ENCODE measurements around the gene MRPL45.

The MRPL45 gene

GRCh38 chr17:38355251-38355650 is 58.3 kb downstream of the MRPL45 start:
- no peak for DNase-seq (ENCODE audit: extremely low spot score)
- ChIA-PET POLR2A (no interaction called here), CTCF (interaction anchor here (1.7 to 14.6 kb wide), 6 partner anchors 10 to 203 kb away, joined by 5 to 282 read pairs (median 20); no protein-coding TSS in a partner anchor)
- TF ChIP-seq CTCF (IDR thresholded peaks at IDR 0.05; ENCODE audit: control extremely low read depth, extremely low read depth, low read depth, missing control alignments): no peak

- ChIA-PET CTCF (interaction anchor here (1.8 to 14.6 kb wide), 3 partner anchors 8 to 57 kb away, joined by 4 to 282 read pairs (median 22); no protein-coding TSS in a partner anchor), POLR2A (no interaction called here)
- TF ChIP-seq CTCF (IDR thresholded peaks at IDR 0.05; ENCODE audit: control extremely low read depth, extremely low read depth, low read depth, missing control alignments): no peak
- no peak for DNase-seq (ENCODE audit: extremely low spot score)
These were observed 60.6 kb downstream of the MRPL45 start for GRCh38 chr17:38357486-38358123.

GRCh38 chr17:38358586-38359513 is 61.9 kb downstream of the MRPL45 start:
- POLR2A ChIA-PET: no interaction called here
- DNase-seq (ENCODE audit: extremely low spot score): no peak
- CTCF ChIA-PET: interaction anchor here (0.6 to 2.9 kb wide), 6 partner anchors 9 to 309 kb away, joined by 3 to 22 read pairs (median 4); no protein-coding TSS in a partner anchor
- no peak for TF ChIP-seq CTCF (IDR thresholded peaks at IDR 0.05; ENCODE audit: control extremely low read depth, extremely low read depth, low read depth, missing control alignments)

- ChIA-PET CTCF (interaction anchor here (1.3 to 2.9 kb wide), 4 partner anchors 13 to 54 kb away, joined by 3 to 11 read pairs (median 6); no protein-coding TSS in a partner anchor), POLR2A (no interaction called here)
- no peak for DNase-seq (ENCODE audit: extremely low spot score)
- no peak for TF ChIP-seq CTCF (IDR thresholded peaks at IDR 0.05; ENCODE audit: control extremely low read depth, extremely low read depth, low read depth, missing control alignments)
These were observed 64.9 kb downstream of the MRPL45 start for GRCh38 chr17:38361694-38362465.

- no peak for TF ChIP-seq CTCF (IDR thresholded peaks at IDR 0.05; ENCODE audit: control extremely low read depth, extremely low read depth, low read depth, missing control alignments)
- CTCF ChIA-PET: interaction anchor here (1.3 to 6.7 kb wide), 5 partner anchors 9 to 53 kb away, joined by 3 to 42 read pairs (median 11); partner anchors contain the start of gene SOCS7
- POLR2A ChIA-PET: no interaction called here
- no peak for DNase-seq (ENCODE audit: extremely low spot score)
These were observed 66.0 kb downstream of the MRPL45 start for GRCh38 chr17:38363016-38363415.

- TF ChIP-seq CTCF (IDR thresholded peaks at IDR 0.05; ENCODE audit: control extremely low read depth, extremely low read depth, low read depth, missing control alignments): no peak
- ChIA-PET POLR2A (no interaction called here), CTCF (interaction anchor here (0.9 to 6.7 kb wide), 7 partner anchors 10 to 57 kb away, joined by 3 to 42 read pairs (median 5); partner anchors contain the start of gene SOCS7)
- DNase-seq (ENCODE audit: extremely low spot score): no peak
These were observed 67.8 kb downstream of the MRPL45 start for GRCh38 chr17:38364741-38365140.
